ENCODE results near the gene GARS1.

GARS1 gene

DNA sequence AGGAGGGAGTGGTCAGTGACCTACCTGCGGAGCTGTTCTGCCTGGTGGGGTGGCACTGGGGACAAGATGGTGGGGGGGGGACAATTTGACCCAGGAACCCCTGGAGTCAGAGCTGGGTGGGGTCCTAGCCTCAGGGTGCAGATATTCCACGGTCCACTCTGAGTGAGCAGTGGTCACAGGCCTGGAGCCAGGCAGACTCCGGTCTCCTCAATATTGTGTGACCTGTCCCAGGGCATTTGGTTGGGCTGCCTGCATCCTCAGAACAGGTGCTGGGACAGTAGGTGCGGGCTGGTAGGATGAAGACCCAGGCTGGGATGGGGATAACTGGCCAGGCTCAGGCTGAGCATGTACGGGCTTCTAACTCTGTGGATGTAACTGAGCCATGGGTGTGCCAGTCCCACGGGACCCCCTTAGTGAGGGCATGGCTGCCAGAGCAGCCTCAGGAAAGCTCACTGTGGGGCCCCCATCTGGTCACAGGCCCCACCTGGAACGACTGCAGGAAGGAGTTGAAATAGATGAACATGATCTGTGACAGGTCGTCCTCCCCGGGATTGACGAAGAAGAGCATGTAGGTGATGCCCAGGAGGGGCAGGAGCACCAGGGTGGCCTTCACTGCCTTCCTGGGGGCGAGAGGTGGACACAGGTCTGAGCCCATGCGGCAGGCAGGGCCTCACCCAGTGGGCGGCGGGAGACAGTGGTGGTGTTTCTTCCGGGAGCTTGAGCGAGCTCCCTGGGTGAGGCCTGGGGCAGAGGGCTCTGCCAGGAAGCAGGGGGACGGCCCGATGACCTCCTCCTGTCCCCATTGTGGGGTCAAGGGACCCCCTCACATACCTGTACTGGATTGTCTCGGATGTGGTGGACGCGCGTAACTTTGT, 60.7 kb downstream of the GARS1 start:
- no peak for DNase-seq (ENCODE audit: low read depth)

DNA sequence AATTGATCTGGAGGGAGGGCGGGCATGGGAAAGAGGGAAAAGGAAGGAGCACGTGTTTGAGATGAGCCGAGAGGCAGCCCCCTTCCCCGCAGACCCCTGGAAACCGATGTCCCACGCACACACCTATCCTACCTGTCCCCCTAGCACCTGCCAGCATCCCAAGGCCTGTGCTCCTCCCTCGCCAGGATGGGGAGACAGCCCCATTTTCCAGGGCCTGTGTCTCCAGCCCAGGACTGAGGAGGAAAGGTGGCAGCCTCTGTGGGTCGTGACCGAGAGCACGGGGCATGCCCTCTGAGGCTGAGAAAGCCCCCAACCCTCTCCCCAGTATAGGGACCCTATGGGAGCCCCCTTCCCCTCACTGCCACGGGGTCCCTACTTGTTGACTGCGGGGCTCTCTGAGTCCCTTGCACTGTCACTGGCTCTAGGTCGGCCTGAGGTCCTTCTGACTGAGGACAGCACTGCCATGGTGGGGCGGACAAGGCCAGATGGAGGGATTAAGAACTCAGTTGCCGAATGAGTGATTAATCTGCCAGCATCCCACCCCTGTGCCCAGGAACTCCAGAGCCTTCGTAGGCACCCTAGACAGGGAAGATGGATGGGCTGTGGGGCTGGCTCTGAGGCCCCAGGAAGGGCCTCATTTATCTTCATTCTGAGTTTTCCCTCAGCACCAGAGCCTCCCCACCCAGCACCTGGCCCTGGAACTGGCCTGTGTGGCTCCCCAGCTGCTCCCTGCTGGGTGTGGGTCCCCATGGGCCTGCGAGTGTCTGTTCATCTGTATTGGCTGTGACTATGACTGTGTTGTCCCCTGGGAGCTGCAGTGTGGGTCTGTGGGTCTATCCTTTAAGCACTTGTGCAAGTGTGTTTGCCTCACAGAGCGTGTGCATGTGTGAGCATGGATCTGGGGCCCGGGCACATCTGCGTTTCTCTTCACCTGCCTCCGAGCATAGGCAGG, 61.6 kb downstream of the GARS1 start:
- no peak for DNase-seq (ENCODE audit: low read depth)

- no peak for DNase-seq (ENCODE audit: low read depth)
These were observed 62.5 kb downstream of the GARS1 start for GRCh38 chr7:30657131-30657530.

- DNase-seq (ENCODE audit: low read depth) = no peak
These were observed 63.9 kb downstream of the GARS1 start for GRCh38 chr7:30658479-30659074.

- no peak for DNase-seq (ENCODE audit: low read depth)
These were observed 64.6 kb downstream of the GARS1 start for GRCh38 chr7:30659312-30659711.

DNA sequence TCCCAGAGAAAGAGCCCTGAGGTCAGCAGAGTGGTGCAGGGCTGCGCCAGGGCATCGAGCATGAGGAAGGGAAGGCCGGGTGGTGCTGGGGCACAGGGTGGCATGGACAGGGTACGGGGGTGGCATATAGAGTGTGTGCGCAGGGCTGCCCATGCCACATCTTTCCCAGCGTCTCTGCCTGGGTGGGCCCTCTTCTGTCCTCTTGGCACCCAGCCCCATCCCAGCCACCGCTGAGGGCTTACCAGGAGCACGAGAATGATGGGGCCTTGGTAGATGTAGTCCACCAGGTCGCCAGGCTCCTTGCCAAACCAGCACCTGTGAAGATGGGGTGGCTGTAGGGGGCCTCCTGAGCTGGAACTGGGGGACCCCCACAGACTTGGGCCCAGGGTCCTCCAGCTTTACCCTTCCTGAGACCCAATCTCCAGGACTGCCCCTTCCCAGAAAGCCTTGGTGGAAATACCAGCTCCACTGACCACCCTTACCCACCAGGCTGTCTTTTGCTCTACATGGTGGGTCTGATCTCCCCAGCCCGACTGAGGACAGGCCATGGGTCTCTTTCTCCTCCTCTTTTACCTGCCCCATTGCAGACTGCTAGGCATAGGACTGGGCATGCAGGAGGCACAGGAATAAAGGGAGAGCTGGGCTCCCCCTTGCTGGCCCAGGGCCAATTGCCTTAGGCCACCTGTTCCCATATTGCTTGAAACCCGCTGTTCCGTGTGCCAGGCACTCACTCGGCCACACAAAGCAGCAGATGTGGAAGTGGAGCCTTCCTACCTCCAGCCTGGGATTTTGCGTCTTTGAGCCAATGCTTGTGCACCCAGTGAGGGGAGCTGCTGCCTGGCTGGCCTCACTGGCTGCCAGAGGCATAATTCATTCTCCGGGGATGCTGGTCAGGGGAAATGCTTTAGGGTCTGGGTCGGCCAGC, 65.9 kb downstream of the GARS1 start:
- DNase-seq (ENCODE audit: low read depth) = no peak

GRCh38 chr7:30661926-30662325, 67.2 kb downstream of the GARS1 start:
- no peak for DNase-seq (ENCODE audit: low read depth)

- no peak for DNase-seq (ENCODE audit: low read depth)
These were observed 67.8 kb downstream of the GARS1 start for GRCh38 chr7:30662431-30662939.

GRCh38 chr7:30663414-30663813, 68.7 kb downstream of the GARS1 start:
- DNase-seq (ENCODE audit: low read depth) = no peak

DNA sequence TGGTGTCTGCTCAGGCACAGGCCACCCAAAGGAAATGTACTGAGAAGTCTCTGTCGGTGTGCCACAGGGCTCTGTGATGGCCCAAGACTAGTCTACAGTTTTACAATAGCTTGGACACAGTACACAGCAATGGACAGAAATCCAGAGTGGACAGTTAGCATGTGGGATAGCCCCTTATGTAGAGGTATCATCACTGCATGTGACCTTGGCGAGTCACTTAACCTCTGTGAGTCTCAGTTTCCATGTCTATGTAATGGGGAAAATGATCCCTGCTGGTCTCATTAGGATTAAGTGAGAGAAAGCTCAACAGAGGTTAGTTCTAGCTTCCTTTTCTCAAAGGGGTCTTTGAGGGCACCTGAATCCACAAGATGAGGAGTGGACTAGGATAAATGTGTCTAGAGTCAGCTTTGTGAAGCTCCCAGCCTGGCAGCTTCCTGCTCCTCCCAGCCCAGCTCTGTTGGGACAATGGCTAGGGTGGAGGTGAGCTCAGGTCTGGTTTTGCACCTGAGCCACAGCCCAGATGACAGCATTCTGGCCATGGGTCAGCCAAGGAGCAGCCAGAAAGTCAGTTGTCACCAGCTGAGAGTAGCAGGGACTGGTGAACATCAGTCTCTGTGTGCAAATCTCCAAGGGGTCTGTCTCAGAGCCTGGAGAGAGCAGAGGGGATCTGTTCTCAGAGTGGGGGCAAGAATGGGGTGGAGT, 69.7 kb downstream of the GARS1 start:
- DNase-seq (ENCODE audit: low read depth) = no peak

- DNase-seq (ENCODE audit: low read depth) = no peak
These were observed 70.4 kb downstream of the GARS1 start for GRCh38 chr7:30665043-30665442.

GRCh38 chr7:30665449-30665848, 70.8 kb downstream of the GARS1 start:
- no peak for DNase-seq (ENCODE audit: low read depth)

DNA sequence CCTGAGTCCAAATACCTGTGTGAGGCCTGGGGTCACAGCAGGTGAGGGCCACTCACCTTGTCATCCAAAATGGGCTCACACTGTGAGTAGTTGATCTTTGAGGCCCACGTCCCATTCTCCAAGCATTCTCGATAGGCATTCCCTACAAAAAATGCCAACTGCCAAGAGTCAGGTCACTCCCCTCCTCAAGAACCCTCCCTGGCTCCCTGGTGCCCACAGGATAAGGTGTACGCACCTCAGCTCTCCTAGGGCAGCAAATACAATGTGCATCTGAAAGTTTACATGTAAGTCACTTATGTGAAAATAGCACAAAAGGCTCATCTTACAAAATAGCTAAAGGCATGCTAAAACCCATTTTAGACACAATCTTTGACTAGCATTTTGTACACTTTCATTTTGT, 72.5 kb downstream of the GARS1 start:
- DNase-seq (ENCODE audit: low read depth) = no peak

DNA sequence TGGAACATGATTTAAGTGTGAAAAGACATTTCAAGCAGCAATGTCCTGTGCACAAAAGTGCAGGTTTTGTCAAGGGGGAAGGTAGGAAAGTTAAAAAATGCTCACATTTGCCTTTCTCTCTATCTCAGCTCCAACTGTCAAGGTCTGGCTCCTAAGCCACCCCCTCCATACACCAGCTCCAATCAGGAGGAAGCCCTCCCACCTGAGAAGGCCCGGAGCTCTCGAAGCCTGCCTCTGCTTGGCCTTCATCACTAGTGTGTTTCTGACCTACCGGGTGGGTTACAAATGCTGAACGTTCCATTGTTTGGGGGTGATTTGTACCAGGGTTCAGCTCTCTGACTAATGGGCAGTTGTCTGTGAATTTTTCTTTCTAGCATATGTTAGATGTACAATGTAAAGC, 73.4 kb downstream of the GARS1 start:
- no peak for DNase-seq (ENCODE audit: low read depth)

DNA sequence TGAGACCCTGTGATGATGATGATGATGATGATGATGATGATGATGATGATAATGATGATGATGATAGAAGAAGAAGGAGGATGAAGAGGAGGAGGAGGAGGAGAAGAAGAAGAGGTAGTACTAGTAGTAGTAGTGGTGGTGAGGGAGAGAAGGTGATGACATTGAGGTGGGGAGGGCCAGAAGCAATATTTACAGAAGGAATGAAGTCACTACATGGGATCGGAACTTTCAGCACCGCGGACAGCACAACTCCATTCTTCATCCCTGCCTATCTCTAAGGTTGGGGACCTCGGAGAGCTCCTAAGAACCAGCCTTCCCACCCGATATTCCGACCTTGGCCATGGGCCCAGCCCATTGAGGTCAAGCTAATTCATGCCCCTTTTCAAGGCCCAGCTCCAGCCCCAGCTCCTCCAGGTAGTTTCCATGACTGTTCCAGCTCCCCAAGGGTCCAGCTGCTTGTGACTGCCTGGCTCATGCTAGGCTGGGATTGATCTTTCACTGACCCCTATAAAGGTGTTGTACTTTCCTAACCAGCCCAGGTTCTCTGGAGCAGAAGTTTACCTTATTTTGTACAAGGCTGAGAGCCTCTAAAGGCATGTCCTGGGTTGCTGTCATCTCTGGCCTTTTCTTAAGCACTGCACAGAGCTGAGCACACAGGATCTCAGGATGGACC, 77.3 kb downstream of the GARS1 start:
- peak; percentile 22 for DNase-seq (ENCODE audit: low read depth)

- no peak for DNase-seq (ENCODE audit: low read depth)
These were observed 79.7 kb downstream of the GARS1 start for GRCh38 chr7:30674420-30674819.

GRCh38 chr7:30674876-30675275, 80.2 kb downstream of the GARS1 start:
- no peak for DNase-seq (ENCODE audit: low read depth)

GRCh38 chr7:30678805-30679204, 84.1 kb downstream of the GARS1 start:
- no peak for DNase-seq (ENCODE audit: low read depth)

DNA sequence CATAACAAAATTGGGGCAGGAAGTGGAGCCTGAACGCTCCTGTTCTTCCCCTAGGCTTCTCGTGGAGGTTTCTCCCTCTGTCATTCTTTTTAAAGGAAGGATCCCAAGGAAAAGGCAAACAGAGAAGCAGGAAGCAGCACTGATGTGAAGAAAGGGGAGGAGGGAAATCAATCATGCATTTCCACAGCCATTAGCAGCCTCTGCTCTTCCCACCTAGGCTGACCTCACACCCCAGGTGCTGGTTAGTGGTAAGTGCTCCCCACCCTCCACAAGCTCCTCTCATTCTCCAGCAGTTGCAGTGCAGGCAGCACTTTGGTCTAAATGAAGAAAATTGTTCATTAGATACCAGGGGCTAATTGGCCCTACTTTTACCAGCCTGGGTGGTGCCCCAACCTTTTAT, 85.0 kb downstream of the GARS1 start:
- no peak for DNase-seq (ENCODE audit: low read depth)

- no peak for DNase-seq (ENCODE audit: low read depth)
These were observed 86.7 kb downstream of the GARS1 start for GRCh38 chr7:30681331-30681797.
